Measurements from ENCODE around the gene WDR18.

The WDR18 gene

DNA sequence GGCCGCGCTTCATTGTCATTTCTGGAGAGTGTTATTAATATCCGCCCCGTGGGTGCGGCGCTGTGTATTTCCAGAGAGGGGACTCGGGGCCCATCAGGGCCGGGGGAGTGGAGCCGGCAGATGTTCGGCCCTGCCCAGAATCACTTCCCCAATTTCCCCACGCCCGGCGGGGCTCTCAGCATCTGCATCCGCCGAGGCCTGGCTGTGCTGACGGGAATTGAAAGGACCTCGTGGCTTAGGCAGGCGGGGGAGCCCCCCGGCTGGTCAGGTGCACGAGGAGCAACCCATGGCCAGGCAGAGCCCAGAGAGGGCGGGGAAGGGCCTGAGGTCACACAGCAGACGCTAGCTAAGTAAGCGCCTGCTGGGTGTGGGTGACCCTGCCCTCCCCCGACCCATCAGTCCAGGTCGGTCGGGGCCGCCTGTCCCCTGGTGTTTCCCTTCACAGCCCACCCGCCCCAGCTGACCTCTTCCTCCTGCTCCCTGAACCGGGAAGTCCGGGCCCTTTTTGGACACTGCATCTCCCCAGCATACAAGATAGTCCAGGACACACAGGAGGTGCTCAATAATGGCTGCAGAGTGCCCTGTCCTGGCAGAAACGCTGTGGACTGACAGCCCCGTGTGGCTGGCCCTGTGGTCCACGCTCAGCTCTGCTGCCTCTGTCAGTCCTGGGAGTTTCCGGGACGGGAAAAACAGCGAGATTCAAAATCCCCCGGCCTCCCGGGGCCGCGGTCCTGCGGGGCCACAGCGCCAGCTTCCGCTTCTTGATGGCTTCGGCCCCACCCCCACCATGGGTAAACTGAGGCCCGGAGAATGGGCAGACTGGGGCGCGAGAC lies 36.2 kb upstream of the WDR18 start:
- Histone ChIP-seq H3K27ac (no peak overlapping the region), H3K36me3 (replicated peaks) (peaks cover 1% of the 10 kb centered on the region), H3K27me3 (replicated peaks) (no peaks in the 10 kb centered on the region), H3K4me3 (ENCODE audit: low read depth, low read length) (no peak overlapping the region)
- DNase-seq, result no peak
- TF ChIP-seq, protein P1, sequence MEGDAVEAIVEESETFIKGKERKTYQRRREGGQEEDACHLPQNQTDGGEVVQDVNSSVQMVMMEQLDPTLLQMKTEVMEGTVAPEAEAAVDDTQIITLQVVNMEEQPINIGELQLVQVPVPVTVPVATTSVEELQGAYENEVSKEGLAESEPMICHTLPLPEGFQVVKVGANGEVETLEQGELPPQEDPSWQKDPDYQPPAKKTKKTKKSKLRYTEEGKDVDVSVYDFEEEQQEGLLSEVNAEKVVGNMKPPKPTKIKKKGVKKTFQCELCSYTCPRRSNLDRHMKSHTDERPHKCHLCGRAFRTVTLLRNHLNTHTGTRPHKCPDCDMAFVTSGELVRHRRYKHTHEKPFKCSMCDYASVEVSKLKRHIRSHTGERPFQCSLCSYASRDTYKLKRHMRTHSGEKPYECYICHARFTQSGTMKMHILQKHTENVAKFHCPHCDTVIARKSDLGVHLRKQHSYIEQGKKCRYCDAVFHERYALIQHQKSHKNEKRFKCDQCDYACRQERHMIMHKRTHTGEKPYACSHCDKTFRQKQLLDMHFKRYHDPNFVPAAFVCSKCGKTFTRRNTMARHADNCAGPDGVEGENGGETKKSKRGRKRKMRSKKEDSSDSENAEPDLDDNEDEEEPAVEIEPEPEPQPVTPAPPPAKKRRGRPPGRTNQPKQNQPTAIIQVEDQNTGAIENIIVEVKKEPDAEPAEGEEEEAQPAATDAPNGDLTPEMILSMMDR (IDR thresholded peaks at IDR 0.05; ENCODE audit: low read depth, low read length, missing control alignments), result no peak
- in situ Hi-C loops (cut with HindIII; ENCODE audit: low pct_ligation_motif_present, low sequenced_read_pairs), result no loop called here

DNA sequence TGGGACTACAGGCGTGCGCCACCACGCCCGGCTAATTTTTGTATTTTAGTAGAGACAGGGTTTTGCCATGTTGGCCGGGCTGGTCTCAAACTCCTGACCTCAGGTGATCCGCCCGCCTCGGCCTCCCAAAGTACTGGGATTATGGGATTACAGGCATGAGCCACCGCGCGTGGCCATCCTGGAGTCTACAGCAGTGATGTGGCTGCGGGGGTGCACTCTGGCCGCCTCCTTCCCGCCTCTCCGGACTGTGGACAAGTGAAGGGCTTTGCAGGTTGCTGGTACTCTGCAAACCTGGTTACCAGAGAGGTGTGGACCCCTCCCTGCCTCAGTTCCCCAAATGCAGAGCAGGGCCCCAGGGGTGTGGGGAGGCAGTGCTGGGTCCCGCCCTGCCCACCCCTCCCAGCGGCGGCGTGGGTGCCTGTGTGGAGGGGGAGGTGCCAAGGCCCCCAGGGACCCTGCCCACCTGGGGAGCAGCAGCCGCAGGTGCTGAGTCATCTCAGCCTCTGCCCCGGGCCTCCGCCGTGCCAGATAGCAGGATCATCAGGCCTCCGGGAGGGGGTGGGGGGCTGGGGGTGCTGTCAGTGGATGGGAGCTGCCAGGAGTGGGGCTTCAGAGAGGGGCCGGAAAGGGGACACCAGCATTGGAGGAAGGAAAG lies 35.2 kb upstream of the WDR18 start:
- DNase-seq, result no peak
- H3K27ac ChIP-seq, result no peak overlapping the region
- no peak overlapping the region for H3K4me3 ChIP-seq (ENCODE audit: low read depth, low read length)
- H3K36me3 ChIP-seq (replicated peaks), result no peaks in the 10 kb centered on the region
- no peaks in the 10 kb centered on the region for H3K27me3 ChIP-seq (replicated peaks)
- TF ChIP-seq, protein P1 (IDR thresholded peaks at IDR 0.05; ENCODE audit: low read depth, low read length, missing control alignments), result no peak
- in situ Hi-C loops (cut with HindIII; ENCODE audit: low pct_ligation_motif_present, low sequenced_read_pairs), result no loop called here

DNA sequence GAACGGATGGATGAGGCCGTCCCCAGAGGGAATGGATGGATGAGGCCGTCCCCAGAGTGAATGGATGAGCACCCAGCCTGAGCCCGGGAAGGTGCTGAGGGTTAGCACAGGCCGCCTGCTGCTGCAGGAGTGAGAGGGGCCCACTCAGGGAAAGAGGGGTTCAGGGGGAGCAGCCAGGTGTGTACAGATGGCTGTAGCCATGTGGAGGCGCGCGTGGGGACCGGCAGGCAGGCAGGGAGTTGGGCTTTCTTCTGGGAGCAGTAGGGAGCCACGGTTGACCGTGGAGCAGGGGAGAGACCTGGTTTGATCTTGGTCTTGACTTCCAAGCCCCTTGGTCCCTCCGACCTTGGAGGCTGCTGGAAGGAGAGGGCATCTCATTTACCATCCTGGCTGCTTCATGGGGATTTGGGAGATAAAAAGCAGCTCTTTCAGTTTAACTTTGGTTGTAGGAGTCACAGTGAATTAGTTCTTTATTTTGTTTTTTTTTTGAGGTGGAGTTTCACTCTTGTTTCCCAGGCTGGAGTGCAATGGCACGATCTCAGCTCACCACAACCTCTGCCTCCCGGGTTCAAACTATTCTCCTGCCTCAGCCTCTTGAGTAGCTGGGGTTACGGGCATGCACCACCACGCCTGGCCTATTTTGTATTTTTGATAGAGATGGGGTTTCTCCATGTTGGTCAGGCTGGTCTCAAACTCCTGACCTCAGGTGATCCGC lies 33.6 kb upstream of the WDR18 start:
- Histone ChIP-seq H3K27ac (no peak overlapping the region), H3K36me3 (replicated peaks) (no peaks in the 10 kb centered on the region), H3K27me3 (replicated peaks) (no peaks in the 10 kb centered on the region), H3K4me3 (ENCODE audit: low read depth, low read length) (no peak overlapping the region)
- TF ChIP-seq, protein P1 (IDR thresholded peaks at IDR 0.05; ENCODE audit: low read depth, low read length, missing control alignments), result no peak
- in situ Hi-C loops (cut with HindIII; ENCODE audit: low pct_ligation_motif_present, low sequenced_read_pairs), result no loop called here
- no peak for DNase-seq

DNA sequence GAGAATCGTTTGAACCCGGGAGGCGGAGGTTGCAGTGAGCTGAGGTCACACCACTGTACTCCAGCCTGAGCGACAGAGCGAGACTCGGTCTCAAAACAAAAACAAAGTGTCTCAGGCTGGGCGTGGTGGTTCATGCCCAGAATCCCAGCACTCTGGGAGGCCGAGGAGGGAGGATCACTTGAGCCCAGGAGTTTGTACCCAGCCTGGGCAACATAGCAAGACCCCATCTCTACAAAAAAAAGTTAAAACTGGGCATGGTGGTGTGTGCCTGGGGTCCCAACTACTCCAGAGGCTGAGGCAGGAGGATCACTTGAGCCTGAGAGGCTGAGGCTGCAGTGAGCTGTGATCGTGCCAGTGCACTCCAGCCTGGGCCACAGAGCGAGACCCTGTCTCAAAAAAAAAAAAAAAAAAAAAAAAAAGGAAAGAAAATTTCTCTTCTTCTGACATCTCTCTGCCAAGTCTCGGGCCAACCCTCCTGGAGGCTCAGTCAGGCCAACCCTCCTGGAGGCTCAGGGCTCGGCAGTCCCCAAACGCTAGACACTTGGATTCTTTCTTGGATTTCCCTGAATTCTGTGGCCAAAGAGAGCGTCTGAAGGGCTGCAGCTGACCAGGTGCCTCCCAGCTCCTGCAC lies 32.0 kb upstream of the WDR18 start:
- no peaks in the 10 kb centered on the region for H3K36me3 ChIP-seq (replicated peaks)
- peak; percentile 22 for DNase-seq
- peak overlapping the region; percentile 78 for H3K27ac ChIP-seq
- in situ Hi-C loops (cut with HindIII; ENCODE audit: low pct_ligation_motif_present, low sequenced_read_pairs), result no loop called here
- no peaks in the 10 kb centered on the region for H3K27me3 ChIP-seq (replicated peaks)
- TF ChIP-seq, protein P1 (IDR thresholded peaks at IDR 0.05; ENCODE audit: low read depth, low read length, missing control alignments), result no peak
- H3K4me3 ChIP-seq (ENCODE audit: low read depth, low read length), result no peak overlapping the region

DNA sequence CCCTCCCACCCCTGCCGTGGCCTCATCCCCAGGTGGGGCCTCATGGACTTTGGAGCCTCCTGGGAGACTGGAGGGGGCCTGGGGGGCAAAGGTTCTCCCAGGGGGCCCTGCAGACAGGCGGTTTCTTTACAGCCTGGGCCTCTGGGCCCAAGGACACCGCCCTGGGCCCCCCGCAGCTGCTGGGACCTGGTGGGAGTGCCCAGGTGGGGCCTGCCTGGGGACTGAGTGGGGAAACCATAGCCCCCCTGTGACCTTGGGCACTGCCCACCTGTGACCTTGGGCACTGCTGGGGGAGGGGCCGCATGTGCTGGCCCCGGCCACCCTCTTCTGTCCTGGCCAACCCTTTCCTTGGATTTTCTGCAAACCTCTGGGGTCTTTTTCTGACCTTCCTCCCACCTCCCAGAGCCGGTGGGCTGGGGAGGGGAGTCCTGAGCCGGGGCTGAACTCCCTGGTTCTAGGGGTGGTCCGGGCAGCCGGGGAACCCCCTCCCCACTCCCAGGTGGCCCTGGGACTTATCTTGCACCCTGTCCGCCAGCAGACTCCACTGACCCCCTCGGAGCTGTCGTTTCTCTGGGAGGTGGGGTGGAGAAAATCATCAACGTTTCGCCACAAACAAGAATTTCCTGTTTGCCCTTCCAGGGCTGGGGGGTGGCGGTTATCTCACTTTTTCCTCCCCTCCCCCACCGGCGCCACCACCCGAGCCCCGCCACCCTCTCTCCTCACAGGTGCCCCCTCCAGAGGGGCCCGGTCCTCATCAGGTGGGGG lies 31.3 kb upstream of the WDR18 start:
- Histone ChIP-seq H3K4me3 (ENCODE audit: low read depth, low read length) (no peak overlapping the region), H3K27me3 (replicated peaks) (no peaks in the 10 kb centered on the region), H3K36me3 (replicated peaks) (no peaks in the 10 kb centered on the region), H3K27ac (no peak overlapping the region)
- in situ Hi-C loops (cut with HindIII; ENCODE audit: low pct_ligation_motif_present, low sequenced_read_pairs), result no loop called here
- TF ChIP-seq, protein P1 (IDR thresholded peaks at IDR 0.05; ENCODE audit: low read depth, low read length, missing control alignments), result no peak
- DNase-seq, result no peak
